Measurements from ENCODE around the gene GORAB. TPM values are rescaled to one million over a fixed set of nuclear protein-coding genes. Genes with fewer than 3 reads are reported as not detected.

Gene GORAB
- total RNA-seq, 2 donors from 2014 or later = 16.7 to 25.1 TPM

- ATAC-seq (ENCODE audit: insufficient number of reproducible peaks, low FRiP score, low read depth) (no peak), DNase-seq (ENCODE audit: low spot score) (no peak)
- TF ChIP-seq CTCF (IDR thresholded peaks at IDR 0.05) = no peak
- Histone ChIP-seq H3K36me3 (no peaks in the 10 kb centered on the region), H3K4me1 (ENCODE audit: control insufficient read depth in 1 of 2, low read depth in 2 of 2) (no peaks in the 10 kb centered on the region), H3K9me3 (no peaks in the 10 kb centered on the region), H3K27me3 (replicated peaks; ENCODE audit: insufficient read depth) (no peaks in the 10 kb centered on the region), H3K27ac (no peak overlapping the region), H3K4me3 (no peak overlapping the region)
Measured at GRCh38 chr1:170513138-170513537, 18.8 kb upstream of the GORAB start.

- no peak for DNase-seq (ENCODE audit: low spot score)
- Histone ChIP-seq H3K36me3 (no peaks in the 10 kb centered on the region), H3K27me3 (replicated peaks; ENCODE audit: insufficient read depth) (no peaks in the 10 kb centered on the region), H3K9me3 (no peaks in the 10 kb centered on the region), H3K4me1 (ENCODE audit: control insufficient read depth in 1 of 2, low read depth in 2 of 2) (peaks cover 2 to 8% of the 10 kb centered on the region in 2 donors), H3K27ac (no peak overlapping the region), H3K4me3 (no peak overlapping the region)
- no peak for ATAC-seq (ENCODE audit: insufficient number of reproducible peaks, low FRiP score, low read depth)
- no peak for TF ChIP-seq CTCF (IDR thresholded peaks at IDR 0.05)
Measured at GRCh38 chr1:170518185-170518834, 13.7 kb upstream of the GORAB start.

GRCh38 chr1:170518965-170519364, 13.0 kb upstream of the GORAB start:
- TF ChIP-seq CTCF (IDR thresholded peaks at IDR 0.05) = no peak

GRCh38 chr1:170520601-170521000, 11.4 kb upstream of the GORAB start:
- TF ChIP-seq CTCF (IDR thresholded peaks at IDR 0.05) = no peak

More at GRCh38 chr1:170518965-170519364, 13.0 kb upstream of the GORAB start:
- Histone ChIP-seq H3K36me3 (no peaks in the 10 kb centered on the region), H3K4me3 (no peak overlapping the region), H3K9me3 (no peaks in the 10 kb centered on the region), H3K4me1 (ENCODE audit: control insufficient read depth in 1 of 2, low read depth in 2 of 2) (peaks cover 2 to 8% of the 10 kb centered on the region in 2 donors), H3K27me3 (replicated peaks; ENCODE audit: insufficient read depth) (no peaks in the 10 kb centered on the region), H3K27ac (no peak overlapping the region)
- ATAC-seq (ENCODE audit: insufficient number of reproducible peaks, low FRiP score, low read depth) (no peak), DNase-seq (ENCODE audit: low spot score) (no peak)

GRCh38 chr1:170521818-170522217, 10.1 kb upstream of the GORAB start:
- DNase-seq (ENCODE audit: low spot score) (no peak), ATAC-seq (ENCODE audit: insufficient number of reproducible peaks, low FRiP score, low read depth) (no peak)
- no peak overlapping the region for H3K4me3 ChIP-seq
- no peaks in the 10 kb centered on the region for H3K9me3 ChIP-seq
- H3K27ac ChIP-seq = no peak overlapping the region
- peaks cover 2 to 8% of the 10 kb centered on the region in 2 donors for H3K4me1 ChIP-seq (ENCODE audit: control insufficient read depth in 1 of 2, low read depth in 2 of 2)
- H3K36me3 ChIP-seq = no peaks in the 10 kb centered on the region
- TF ChIP-seq CTCF (IDR thresholded peaks at IDR 0.05) = no peak
- H3K27me3 ChIP-seq (replicated peaks; ENCODE audit: insufficient read depth) = no peaks in the 10 kb centered on the region

More at GRCh38 chr1:170520601-170521000, 11.4 kb upstream of the GORAB start:
- H3K4me1 ChIP-seq (ENCODE audit: control insufficient read depth in 1 of 2, low read depth in 2 of 2) = peaks cover 2 to 8% of the 10 kb centered on the region in 2 donors
- H3K27me3 ChIP-seq (replicated peaks; ENCODE audit: insufficient read depth) = no peaks in the 10 kb centered on the region
- no peak overlapping the region for H3K4me3 ChIP-seq
- H3K9me3 ChIP-seq = no peaks in the 10 kb centered on the region
- H3K36me3 ChIP-seq = no peaks in the 10 kb centered on the region
- ATAC-seq (ENCODE audit: insufficient number of reproducible peaks, low FRiP score, low read depth) (no peak), DNase-seq (ENCODE audit: low spot score) (no peak)
- H3K27ac ChIP-seq = no peak overlapping the region
